NCI-H128 (cell line): Measurements from ENCODE around the gene PRKAA1.
"Not testable (repeated sequence)": the region's sequence is repeated elsewhere in the genome, so short reads cannot be mapped to it uniquely, and the experiment has no call there.

Source experiments
- DNase-seq: peaks from one replicate; lab custom pipeline; 2025; ENCODE audit not compliant: unreplicated experiment; lab: John Stamatoyannopoulos, UW

PRKAA1 gene

DNA sequence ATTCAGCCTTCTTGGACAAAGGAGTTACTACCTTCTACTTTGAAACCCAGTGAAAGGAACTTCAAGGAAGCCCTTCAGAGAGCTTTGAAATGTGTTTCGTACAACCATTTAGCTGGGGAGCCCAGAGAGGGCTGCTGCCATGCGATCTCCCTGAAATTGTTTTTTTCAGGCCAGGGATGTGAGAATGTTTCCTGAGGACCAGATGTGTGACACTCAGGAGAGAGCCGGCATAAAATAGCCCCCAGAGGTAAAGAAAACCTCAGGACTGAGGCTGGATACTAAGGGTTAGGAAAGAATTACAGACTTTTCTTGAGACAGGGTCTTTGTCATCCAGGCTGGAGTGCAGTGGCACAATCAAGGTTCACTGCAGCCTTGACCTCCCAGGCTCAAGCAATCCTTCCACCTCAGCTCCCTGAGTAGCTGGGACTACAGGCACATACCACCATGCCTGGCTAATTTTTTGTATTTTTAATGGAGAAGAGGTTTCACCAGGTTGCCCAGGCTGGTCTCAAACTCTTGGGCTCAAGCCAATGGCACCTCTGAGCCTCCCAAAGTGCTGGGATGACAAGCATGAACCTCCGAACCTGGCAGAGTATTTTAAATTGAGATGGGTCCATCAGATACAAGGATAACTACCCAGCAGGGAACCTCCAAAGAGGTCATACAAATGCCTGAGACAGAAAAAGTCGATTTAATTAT, 28.5 kb upstream of the PRKAA1 start:
- DNase-seq = no peak

DNA sequence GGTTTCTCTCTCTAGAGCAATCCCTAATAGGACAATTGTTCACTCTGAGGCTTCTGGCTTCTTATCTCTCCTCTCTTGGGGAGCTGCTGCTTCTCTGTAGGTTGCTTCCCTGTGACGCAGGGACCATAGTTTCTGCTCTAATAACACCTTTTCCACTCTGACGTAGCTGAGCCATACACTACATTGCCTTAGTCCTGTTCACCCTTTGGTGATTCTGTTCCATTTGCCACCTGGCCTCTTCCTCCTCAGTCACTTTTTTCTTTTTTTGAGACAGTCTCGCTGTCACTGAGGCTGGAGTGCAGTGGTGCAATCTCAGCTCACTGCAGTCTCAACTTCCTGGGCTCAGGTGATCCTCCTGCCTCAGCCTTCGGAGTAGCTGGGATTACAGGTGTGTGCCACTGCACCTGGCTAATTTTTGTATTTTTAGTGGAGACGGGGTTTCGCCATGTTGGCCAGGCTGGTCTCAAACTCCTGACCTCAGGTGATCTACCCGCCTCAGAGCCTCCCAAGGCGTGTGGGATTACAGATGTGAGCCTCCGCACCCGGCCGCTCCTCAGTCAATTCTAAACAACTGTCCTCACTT, 27.4 kb upstream of the PRKAA1 start:
- DNase-seq = not testable (repeated sequence)

DNA sequence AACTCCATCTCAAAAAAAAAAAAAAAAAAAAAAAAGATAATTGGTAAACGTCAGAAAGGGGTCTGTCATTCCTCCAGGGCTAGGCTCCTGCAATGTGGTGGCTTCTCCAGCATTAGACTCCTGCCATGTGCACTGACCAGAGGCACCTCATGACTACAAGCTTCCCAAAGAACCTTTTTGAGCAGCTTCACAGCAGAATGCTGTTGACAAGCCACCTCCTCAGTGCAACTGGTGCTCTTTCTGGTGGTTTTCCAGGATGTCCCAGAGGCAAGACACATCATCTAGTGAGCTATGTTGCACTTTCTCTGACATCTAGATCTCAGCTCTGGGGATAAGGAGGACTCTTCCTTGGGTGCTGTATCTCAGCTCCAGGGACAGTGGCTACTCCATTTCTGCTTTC, 25.3 kb upstream of the PRKAA1 start:
- DNase-seq = no peak

DNA sequence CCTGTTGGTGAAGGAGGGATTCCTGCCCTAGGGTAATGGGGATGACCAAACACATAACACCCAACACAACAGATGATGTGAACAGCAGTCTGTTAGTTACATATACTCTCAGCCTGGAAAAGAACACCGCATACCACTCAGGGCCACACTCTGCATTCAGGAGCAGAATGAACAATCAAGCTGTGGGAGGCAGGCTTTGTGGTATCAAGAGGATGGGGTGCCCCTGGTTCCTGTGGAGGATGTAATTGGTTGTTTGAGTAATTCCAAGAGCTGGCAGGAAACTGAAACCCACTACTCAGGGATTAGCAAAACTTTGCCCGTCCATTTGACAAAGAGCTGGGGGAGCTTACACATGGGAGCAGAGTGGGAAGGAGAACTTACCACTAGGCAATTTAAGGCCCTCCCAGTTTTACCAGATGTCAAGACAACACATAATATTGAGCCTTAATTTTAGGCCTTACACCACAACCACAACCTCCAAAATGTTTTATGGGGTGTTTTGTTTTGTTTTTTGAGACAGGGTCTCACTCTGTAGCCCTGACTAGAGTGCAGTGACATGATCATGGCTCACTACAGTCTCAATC, 15.6 kb upstream of the PRKAA1 start:
- no peak for DNase-seq

DNA sequence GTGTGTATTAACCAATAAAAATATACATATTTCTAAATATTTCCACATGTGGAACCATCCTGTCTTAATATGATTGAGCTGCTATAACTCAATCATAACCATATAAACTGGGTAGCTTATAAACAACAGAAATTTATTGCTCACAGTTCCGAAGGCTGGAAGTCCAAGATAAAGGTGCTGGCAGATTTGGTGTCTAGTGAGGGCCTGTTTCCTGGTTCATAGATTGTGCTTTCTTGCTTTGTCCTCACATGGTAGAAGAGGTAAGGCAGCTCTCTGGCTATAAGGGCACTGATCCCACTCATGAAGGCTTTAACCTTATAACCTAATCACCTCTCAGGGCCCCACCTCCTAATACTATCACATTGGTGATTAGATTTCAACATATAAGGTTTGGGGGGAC, 14.0 kb upstream of the PRKAA1 start:
- DNase-seq = no peak

DNA sequence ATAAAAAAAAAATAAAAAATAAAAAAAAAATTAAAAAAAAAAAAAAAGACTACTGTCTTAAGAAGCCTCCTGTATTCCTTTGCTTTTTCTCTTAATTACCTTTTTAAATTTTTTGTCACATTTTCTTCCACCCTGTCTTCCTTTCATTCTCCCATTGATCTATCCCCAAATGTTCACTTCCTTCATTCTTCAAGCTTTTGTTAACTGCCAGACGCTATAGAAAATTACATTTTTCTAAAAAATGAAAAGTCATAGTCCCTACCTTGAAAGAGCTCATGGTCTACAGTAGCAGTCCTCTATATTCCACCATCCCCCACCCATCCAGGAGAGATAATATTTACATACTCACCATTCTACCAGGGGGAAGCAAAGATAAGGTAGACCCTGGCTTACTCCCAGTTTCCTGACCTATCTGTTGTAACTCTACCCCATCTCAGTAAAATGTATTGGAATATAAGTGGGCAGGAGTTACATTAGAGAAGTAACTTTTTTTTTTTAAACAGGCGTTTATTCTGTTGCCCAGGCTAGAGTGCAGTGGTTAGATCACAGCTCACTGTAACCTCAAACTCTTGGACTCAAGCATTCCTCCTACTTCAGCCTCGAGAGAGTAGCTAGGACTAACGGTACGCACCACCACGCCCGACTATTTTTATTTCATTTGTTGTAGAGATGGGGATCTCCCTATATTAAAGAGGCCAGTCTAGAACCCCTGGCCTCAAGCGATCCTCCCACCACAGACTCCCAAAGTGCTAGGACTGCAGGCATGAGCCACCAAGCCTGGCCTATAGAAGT, 3.8 kb upstream of the PRKAA1 start:
- no peak for DNase-seq

DNA sequence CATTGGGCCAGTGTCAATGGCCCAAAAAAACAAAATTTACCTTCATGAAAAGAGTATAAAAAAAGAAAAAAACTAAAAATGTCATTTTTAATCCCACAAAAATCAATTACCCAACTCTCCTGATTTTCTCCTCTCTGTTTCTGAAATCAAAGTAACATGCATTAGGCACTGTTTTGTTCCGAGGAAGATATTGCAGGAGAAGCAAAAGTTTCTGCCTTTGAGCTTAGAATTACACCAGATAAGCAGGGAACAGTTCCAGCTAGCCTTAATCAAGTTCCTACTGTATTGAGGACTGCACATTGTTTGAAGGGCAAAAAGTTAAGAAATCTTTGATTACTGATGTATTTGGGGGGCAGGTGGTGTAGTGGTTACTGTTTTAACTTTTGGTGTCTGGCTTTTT, 1.1 kb upstream of the PRKAA1 start:
- no peak for DNase-seq

DNA sequence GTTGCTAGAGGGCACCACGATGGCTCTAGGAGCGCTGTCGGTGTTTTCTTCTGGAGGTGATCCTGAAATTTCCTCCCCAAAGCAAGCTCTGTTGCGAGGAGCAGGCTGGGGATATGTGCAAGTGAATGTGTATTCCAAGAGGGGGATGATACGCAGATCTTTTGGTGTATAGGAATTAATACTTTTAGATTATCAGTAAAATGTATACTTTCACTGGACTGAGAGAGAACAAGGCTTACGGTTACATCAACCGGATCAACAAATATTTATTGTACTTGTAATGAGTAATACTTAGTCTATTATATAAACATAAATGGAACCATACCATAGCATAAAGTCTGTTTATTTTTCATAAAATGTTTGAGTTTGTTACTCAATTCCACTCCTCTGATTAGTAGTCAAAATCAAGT, 632 bp upstream of the PRKAA1 start:
- DNase-seq = no peak

DNA sequence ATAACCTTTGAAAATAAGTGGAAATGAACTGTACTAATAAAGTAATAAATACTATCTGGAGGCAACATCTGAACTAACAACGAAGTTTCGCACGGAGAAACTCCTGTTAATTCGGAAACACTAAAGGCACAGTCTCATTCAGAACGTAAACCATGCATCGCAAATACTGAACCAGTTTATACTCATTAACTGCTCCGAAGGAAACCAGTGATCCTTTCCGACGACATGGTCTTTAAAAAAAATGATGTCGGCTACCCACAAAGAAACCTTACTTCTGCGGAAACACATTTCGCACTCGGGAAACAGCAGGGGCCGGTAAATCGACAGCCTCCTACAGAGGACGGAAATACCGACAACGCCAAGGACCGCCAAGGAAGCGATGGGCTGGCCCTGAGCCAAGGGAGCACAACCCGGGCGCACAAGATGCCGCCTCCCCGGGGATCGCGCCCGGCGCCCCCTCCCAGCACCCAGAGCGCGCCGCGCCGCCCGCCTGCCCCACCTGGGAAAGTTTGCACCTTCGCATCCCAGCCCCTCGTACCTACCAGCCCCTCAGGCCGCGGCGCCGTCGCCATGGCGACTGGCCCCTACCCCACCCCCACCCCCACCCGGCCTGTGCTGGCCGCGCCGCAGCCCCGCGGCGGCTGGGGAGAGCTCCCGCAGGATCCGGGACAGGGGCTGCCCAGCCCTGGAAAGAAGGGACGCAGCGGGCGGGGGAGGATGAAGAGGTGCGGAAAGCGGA, 732 bp downstream of the PRKAA1 start:
- DNase-seq = peak; percentile 27

DNA sequence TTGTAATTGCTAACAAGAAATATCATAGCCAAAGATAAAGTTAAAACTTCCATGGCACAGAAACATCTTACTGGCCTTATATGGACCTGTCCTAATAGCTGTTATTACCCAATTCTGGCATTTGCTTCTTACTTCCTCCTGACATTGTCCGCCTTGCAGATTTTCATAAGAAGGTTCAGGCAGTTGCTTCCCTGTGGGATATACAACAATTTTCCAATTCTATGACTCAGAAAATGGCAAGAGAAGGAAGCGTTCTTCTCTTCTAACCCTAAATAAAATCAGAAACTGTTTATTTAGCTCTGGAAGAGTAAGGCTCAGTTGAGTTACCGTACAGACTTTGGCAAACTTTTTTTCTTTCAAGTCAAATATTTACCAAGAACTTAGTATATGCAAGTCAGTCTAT, 1.7 kb downstream of the PRKAA1 start:
- no peak for DNase-seq

DNA sequence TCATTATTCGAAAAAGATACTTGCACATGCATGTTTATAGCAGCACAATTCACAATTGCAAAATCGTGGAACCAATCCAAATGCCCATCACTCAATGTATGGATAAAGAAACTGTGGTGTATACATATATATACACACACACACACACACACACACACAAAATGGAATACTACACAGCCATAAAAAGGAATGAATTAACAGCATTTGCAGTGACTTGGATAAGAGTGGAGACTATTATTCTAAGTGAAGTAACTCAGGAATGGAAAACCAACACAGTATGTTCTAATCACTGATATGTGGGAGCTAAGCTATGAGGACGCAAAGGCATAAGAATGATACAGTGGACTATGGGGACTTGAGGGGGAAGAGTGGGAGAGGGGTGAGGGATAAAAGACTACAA, 3.3 kb downstream of the PRKAA1 start:
- not testable (repeated sequence) for DNase-seq

DNA sequence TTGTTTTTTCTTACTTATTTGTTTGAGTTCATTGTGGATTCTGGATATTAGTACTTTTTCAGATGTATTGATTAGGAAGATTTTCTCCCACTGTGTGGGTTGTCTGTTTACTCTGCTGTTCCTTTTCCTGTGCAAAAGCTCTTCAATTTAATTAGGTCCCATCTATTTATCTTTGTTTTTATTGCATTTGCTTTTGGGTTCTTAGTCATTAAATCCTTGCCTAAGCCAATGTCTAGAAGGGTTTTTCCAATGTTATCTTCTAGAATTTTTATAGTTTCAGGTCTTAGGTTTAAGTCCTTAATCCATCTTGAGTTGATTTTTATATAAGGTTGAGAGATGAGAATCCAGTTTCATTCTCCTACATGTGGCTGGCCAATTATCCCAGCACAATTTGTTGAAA, 3.8 kb downstream of the PRKAA1 start:
- not testable (repeated sequence) for DNase-seq

DNA sequence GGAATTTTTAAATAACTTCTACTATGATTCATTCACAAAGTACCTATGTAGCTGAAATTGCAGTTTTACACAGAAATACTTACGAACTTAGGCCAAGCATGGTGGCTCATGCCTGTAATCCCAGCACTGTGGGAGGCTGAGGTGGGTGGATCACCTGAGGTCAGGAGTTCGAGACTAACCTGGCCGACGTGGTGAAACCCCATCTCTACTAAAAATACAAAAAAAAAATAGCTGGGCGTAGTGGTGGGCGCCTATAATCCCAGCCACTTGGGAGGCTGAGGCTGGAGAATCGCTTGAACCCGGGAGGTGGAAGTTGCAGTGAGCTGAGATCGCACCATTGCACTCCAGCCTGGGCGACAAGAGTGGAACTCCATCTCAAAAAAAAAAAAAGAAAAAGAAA, 5.5 kb downstream of the PRKAA1 start:
- not testable (repeated sequence) for DNase-seq

DNA sequence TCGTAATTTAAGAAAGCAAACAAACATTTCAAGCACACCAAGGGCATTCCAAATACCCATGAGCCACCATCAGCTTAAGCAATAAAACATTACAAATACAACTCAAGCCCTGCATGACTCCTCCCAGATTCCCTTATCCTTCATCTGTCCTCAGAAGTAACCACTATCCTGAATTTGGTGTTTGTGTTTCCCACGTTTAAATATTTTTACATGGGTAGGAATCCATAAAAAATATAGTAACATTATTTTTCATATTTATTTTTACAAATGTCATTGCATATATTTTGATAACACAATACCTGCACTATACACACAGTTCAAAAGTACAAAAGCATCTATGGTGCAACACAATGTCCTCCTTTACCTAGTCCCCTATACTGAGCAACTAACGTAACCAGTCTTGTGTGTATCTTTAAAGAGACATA, 6.4 kb downstream of the PRKAA1 start:
- no peak for DNase-seq

DNA sequence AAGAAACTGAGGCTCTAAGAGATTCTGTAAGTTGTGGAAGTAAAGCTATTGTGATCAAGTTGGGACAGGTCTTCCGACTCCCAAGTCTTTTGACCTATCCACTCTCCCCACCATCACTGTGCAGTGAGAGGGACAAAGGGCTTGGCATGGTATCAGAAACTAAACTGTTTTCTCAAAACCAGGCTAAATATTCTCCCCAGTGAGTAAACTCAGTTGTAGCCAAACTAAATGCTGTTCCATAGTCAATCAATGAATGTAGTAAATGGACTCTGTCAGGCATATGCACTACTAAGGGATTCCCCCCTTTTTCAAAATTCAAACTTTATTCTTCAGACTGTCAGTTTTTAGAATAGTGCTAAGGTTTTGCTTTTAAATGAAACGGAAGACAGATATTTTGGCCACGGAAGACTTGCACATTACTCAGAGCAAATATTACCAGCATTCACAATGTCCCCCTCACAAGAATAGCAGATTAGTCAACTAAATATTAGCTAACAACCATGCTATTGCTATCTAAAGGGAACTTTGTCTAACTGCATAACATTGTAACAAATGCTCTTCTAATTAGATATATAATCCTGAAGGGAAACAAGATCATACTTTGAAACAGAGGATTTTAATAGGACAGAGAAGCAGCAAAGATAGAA, 7.1 kb downstream of the PRKAA1 start:
- no peak for DNase-seq

DNA sequence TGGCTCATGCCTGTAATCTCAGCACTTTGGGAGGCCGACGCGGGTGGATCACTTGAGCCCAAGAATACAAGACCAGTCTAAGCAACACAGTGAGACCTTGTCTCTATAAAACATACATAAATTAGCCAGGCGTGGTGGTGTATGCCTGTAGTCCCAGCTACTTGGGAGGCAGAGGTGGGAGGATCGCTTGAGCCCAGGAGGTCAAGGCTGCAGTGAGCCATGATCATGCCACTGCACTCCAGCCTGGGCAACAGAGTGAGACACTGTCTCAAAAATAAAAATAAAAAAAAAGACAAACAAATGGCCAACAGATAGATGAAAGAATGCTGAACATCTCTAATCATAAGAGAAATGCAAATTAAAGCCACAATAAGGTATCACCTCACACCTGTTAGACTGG, 9.2 kb downstream of the PRKAA1 start:
- not testable (repeated sequence) for DNase-seq

DNA sequence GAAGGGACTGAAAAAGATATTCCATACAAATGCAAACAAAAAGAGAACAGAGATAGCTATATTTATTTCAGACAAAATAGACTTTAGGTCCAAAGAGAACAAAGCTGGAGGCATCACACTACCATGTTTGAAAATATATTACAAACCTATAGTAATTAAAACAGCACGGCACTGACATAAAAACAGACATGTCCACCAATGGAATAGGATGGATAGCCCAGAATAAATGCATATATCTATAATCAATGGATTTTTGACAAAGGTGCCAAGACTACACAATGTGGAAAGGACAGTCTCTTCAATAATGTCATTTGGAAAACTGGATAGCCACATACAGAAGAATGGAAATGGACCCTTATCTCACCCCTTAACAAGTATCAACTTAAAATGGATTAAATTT, 10.2 kb downstream of the PRKAA1 start:
- DNase-seq = no peak

DNA sequence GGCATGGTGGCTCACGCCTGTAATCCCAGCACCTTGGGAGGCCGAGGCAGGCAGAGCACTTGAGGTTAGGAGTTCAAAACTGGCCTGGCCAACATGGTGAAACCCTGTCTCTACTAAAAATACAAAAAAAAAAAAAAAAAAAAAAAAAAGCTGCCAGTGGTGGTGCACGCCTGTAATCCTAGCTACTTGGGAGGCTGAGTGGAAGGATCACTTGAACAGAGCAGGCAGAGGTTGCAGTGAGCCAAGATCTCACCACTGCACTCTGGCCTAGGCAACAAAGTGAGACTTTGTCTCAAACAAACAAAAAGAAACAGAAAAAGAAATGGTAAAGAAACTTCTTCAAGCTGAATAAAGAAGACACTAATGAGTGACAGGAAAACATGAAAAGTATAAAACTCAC, 11.5 kb downstream of the PRKAA1 start:
- DNase-seq = not testable (repeated sequence)

DNA sequence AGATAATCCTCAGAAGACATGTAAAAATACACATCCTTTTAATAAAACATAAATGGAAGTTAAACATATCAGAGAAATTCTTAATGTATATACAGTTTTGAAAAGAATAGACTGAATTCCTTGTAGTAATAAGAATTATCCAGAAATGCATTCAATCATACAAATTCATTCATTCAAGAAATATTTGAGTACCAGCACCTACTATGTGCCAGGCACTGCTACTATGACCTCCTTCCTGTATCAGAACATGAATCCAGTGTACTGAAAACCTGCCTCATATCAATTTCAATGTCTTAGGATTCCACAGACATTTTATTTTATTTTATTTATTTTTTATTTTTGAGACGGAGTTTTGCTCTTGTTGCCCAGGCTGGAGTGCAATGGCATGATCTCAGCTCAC, 13.3 kb downstream of the PRKAA1 start:
- DNase-seq = no peak

DNA sequence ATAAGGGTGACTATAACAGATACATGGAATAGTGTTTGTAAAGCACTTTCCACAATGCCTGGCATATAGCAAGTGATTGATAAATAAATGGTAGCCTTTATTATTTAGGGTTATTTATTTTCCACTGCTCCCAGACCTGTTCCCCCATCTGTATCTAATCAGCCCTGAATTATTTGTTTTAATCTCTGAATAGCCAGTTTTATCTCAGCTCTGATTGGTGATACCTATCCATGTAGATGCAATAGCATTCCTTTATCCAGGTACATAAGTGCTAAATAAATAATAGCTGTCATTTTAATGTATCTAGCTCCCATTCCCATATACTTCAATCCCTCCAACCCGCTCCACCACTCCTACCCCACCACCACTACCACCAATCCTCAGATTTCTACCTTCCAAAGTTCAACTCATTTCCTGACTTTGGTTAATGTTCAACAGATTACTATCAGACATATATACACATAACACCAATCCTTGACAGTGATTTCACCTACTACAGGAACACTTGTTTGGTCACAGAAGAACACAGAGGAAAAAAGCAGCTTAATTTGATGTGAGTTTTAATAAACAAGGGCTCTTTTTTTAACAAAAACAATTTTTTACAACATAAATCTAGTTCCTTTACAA, 14.0 kb downstream of the PRKAA1 start:
- no peak for DNase-seq
